Nephron progenitor cell (in vitro differentiated cells): Measurements from ENCODE around the gene PPM1F.
A peak's percentile ranks its signal among the peaks of the same experiment; 100 is the strongest.

Experiments used
- DNase-seq: peaks from one replicate; pipeline ENCODE4 v3.0.0; 2021
- H3K27ac Mint-ChIP-seq: 2 replicates; pipeline ENCODE4 v1.8.0; 2021; ENCODE audit warnings: mild to moderate bottlenecking, moderate library complexity, mixed read lengths
- H3K27me3 Mint-ChIP-seq: 2 replicates; pipeline ENCODE4 v1.8.0; 2021; ENCODE audit warnings: mild to moderate bottlenecking, low read depth, mixed read lengths; ENCODE audit not compliant: poor library complexity
- H3K36me3 Mint-ChIP-seq: 2 replicates; pipeline ENCODE4 v1.8.0; 2021; ENCODE audit warnings: low read depth, mixed read lengths
- H3K4me1 Mint-ChIP-seq: 2 replicates; pipeline ENCODE4 v1.8.0; 2021; ENCODE audit warnings: mixed read lengths
- H3K4me3 Mint-ChIP-seq: 2 replicates; pipeline ENCODE4 v1.8.0; 2021; ENCODE audit warnings: mild to moderate bottlenecking, moderate library complexity, mixed read lengths
- H3K9me3 Mint-ChIP-seq: 2 replicates; pipeline ENCODE4 v1.8.0; 2021; ENCODE audit warnings: mild to moderate bottlenecking, moderate library complexity, mixed read lengths
- TF ChIP-seq, protein P1 (sequence below): fragments of 200-600 bp; sonication (generic); IDR thresholded peaks from 2 replicates; pipeline ENCODE4 v1.5.0; 2021; ENCODE audit warnings: antibody characterized with exemption

PPM1F gene

GRCh38 chr22:21961127-21961867 lies 8.6 kb upstream of the PPM1F start:
- H3K27me3 Mint-ChIP-seq = no peaks in the 10 kb centered on the region
- TF ChIP-seq, protein P1, sequence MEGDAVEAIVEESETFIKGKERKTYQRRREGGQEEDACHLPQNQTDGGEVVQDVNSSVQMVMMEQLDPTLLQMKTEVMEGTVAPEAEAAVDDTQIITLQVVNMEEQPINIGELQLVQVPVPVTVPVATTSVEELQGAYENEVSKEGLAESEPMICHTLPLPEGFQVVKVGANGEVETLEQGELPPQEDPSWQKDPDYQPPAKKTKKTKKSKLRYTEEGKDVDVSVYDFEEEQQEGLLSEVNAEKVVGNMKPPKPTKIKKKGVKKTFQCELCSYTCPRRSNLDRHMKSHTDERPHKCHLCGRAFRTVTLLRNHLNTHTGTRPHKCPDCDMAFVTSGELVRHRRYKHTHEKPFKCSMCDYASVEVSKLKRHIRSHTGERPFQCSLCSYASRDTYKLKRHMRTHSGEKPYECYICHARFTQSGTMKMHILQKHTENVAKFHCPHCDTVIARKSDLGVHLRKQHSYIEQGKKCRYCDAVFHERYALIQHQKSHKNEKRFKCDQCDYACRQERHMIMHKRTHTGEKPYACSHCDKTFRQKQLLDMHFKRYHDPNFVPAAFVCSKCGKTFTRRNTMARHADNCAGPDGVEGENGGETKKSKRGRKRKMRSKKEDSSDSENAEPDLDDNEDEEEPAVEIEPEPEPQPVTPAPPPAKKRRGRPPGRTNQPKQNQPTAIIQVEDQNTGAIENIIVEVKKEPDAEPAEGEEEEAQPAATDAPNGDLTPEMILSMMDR = no peak
- no peak overlapping the region for H3K27ac Mint-ChIP-seq
- H3K9me3 Mint-ChIP-seq = no peaks in the 10 kb centered on the region
- H3K36me3 Mint-ChIP-seq = peaks cover 24% of the 10 kb centered on the region
- no peak for DNase-seq
- H3K4me1 Mint-ChIP-seq = no peaks in the 10 kb centered on the region
- no peak overlapping the region for H3K4me3 Mint-ChIP-seq

GRCh38 chr22:21960200-21961126 lies 7.8 kb upstream of the PPM1F start:
- no peak for DNase-seq
- H3K27ac Mint-ChIP-seq = peak overlapping the region; percentile 68
- H3K4me1 Mint-ChIP-seq = no peaks in the 10 kb centered on the region
- H3K27me3 Mint-ChIP-seq = no peaks in the 10 kb centered on the region
- no peaks in the 10 kb centered on the region for H3K9me3 Mint-ChIP-seq
- TF ChIP-seq, protein P1 = no peak
- no peak overlapping the region for H3K4me3 Mint-ChIP-seq
- H3K36me3 Mint-ChIP-seq = peaks cover 19% of the 10 kb centered on the region

GRCh38 chr22:21959274-21960074 lies 6.8 kb upstream of the PPM1F start:
- TF ChIP-seq, protein P1 = no peak
- H3K9me3 Mint-ChIP-seq = no peaks in the 10 kb centered on the region
- H3K36me3 Mint-ChIP-seq = peaks cover 10% of the 10 kb centered on the region
- H3K4me1 Mint-ChIP-seq = no peaks in the 10 kb centered on the region
- H3K4me3 Mint-ChIP-seq = no peak overlapping the region
- DNase-seq = no peak
- H3K27me3 Mint-ChIP-seq = no peaks in the 10 kb centered on the region
- no peak overlapping the region for H3K27ac Mint-ChIP-seq

GRCh38 chr22:21958360-21959273 lies 6.0 kb upstream of the PPM1F start:
- Mint-ChIP-seq H3K4me1 (no peaks in the 10 kb centered on the region), H3K4me3 (no peak overlapping the region), H3K27me3 (peaks cover 4% of the 10 kb centered on the region), H3K27ac (no peak overlapping the region), H3K36me3 (peaks cover 4% of the 10 kb centered on the region), H3K9me3 (no peaks in the 10 kb centered on the region)
- no peak for DNase-seq
- TF ChIP-seq, protein P1 = no peak

DNA sequence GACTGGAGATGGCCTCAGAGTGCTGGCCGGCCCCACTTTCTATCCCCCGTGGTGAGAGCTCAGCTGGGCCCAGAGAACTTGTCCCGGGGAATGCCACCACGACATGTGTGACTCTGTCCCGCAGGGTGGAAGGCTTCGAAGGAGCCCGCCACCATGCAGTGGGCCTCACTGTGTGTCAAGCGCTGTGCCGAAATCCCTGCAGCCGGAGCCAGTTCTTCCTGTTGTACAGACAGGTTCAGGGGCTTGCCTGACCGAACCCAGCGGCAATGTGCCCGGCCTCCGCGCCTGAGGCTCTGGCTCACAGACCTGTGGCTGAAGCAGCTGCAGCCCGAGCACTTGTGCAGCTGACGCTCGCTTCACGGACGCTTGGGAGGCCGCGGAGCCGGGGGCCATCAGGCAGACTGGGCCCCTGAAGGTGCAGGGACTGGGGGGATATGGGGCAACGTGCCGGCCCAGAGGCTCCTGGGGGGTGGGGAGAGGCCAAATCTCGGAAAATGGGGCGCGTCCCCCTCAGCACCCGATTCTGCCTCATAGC lies 650 bp downstream of the PPM1F start:
- Mint-ChIP-seq H3K27ac (no peak overlapping the region), H3K4me3 (peak overlapping the region; percentile 85), H3K27me3 (peaks cover 7% of the 10 kb centered on the region), H3K4me1 (peaks cover 31% of the 10 kb centered on the region), H3K9me3 (no peaks in the 10 kb centered on the region), H3K36me3 (no peaks in the 10 kb centered on the region)
- TF ChIP-seq, protein P1 = no peak
- peak; percentile 54 for DNase-seq
